ENCODE results near the gene SMIM22. TPM values are rescaled to one million over a fixed set of nuclear protein-coding genes. Genes with fewer than 3 reads are reported as not detected.

Gene SMIM22
- total and polyA plus RNA-seq, 2 donors (not counting 3 experiments of a cell fraction or from before 2014, with no cell fraction given): not detected

GRCh38 chr16:4777339-4778049, 17.7 kb upstream of the SMIM22 start:
- TF ChIP-seq JUN (IDR thresholded peaks at IDR 0.05; ENCODE audit: borderline replicate concordance, insufficient read depth, insufficient read length, low read depth): no peak
- TF ChIP-seq POLR2AphosphoS5 (IDR thresholded peaks at IDR 0.05; ENCODE audit: insufficient read depth, low read depth, low read length): no peak
- no peak for TF ChIP-seq POLR2A (IDR thresholded peaks at IDR 0.05; ENCODE audit: low read depth, low read length)
- no peaks in the 10 kb centered on the region for H3K9me3 ChIP-seq (replicated peaks; ENCODE audit: control insufficient read depth, insufficient read depth, low read length)
- DNase-seq (ENCODE audit: low read depth, low spot score): no peak
- dilution Hi-C loops (cut with MboI; ENCODE audit: extremely low pct_ligation_motif_present, low sequenced_read_pairs): no loop called here
- no peaks in the 10 kb centered on the region for H3K4me1 ChIP-seq (ENCODE audit: control insufficient read depth, extremely low read depth, insufficient read depth, low read length)
- no peak overlapping the region for H3K4me2 ChIP-seq (ENCODE audit: insufficient read depth, low read length)
- H3K79me2 ChIP-seq (ENCODE audit: control insufficient read depth, insufficient read depth, low read length): no peaks in the 10 kb centered on the region
- H3K27me3 ChIP-seq (ENCODE audit: control insufficient read depth in 2 of 2, insufficient read depth in 2 of 2, low read length in 2 of 2): no peaks in the 10 kb centered on the region
- POLR2A ChIA-PET: no interaction called here
- no peak overlapping the region for H3K27ac ChIP-seq (ENCODE audit: insufficient read depth, low read depth, low read length)
- no TSS peak for BruUV-seq (replicated peaks)
- no peak overlapping the region for H3K9ac ChIP-seq (replicated peaks; ENCODE audit: extremely low read depth, insufficient read depth, low read length)
- no peak overlapping the region for H2AFZ ChIP-seq (ENCODE audit: low read depth, low read length)
- CTCF ChIA-PET: no interaction called here
- H4K20me1 ChIP-seq (replicated peaks; ENCODE audit: control insufficient read depth, extremely low read depth, insufficient read depth, low read length): no peaks in the 10 kb centered on the region
- H3K4me3 ChIP-seq (replicated peaks in 1 of 3; ENCODE audit: insufficient read depth in 1 of 3, low read depth in 1 of 3, low read length in 3 of 3): no peak overlapping the region
- intact Hi-C loops (cut with micrococcal nuclease): no loop called here
- H3K9me1 ChIP-seq (replicated peaks; ENCODE audit: control insufficient read depth, extremely low read depth, insufficient read depth, low read length): no peaks in the 10 kb centered on the region
- no peak for FAIRE-seq
- no peaks in the 10 kb centered on the region for H3K36me3 ChIP-seq (ENCODE audit: control insufficient read depth in 2 of 2, extremely low read depth in 1 of 2, insufficient read depth in 2 of 2, low read length in 2 of 2)

DNA sequence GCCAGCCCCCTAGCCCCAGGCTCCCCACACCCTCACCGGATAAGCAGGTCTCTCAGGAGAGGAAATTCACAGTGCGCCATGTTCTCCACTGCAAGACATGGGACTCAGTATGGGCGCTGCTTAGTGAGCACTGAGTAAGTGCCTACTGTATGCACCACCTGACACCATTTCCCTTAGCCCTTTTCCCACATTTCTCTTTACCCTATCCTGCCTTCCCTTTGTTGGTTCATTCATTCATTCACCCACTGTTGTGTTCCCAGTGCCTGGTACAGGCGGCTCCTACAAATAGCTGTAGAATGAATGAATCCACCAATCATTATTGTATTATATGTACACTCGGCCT, 17.1 kb upstream of the SMIM22 start:
- Histone ChIP-seq H4K20me1 (replicated peaks; ENCODE audit: control insufficient read depth, extremely low read depth, insufficient read depth, low read length) (no peaks in the 10 kb centered on the region), H3K79me2 (ENCODE audit: control insufficient read depth, insufficient read depth, low read length) (no peaks in the 10 kb centered on the region), H3K4me3 (replicated peaks in 1 of 3; ENCODE audit: insufficient read depth in 1 of 3, low read depth in 1 of 3, low read length in 3 of 3) (no peak overlapping the region), H3K27me3 (ENCODE audit: control insufficient read depth in 2 of 2, insufficient read depth in 2 of 2, low read length in 2 of 2) (no peaks in the 10 kb centered on the region), H2AFZ (ENCODE audit: low read depth, low read length) (no peak overlapping the region), H3K4me1 (ENCODE audit: control insufficient read depth, extremely low read depth, insufficient read depth, low read length) (no peaks in the 10 kb centered on the region), H3K4me2 (ENCODE audit: insufficient read depth, low read length) (no peak overlapping the region), H3K9me3 (replicated peaks; ENCODE audit: control insufficient read depth, insufficient read depth, low read length) (no peaks in the 10 kb centered on the region), H3K27ac (ENCODE audit: insufficient read depth, low read depth, low read length) (no peak overlapping the region), H3K36me3 (ENCODE audit: control insufficient read depth in 2 of 2, extremely low read depth in 1 of 2, insufficient read depth in 2 of 2, low read length in 2 of 2) (no peaks in the 10 kb centered on the region), H3K9ac (replicated peaks; ENCODE audit: extremely low read depth, insufficient read depth, low read length) (no peak overlapping the region), H3K9me1 (replicated peaks; ENCODE audit: control insufficient read depth, extremely low read depth, insufficient read depth, low read length) (no peaks in the 10 kb centered on the region)
- POLR2A ChIA-PET: no interaction called here
- dilution Hi-C loops (cut with MboI; ENCODE audit: extremely low pct_ligation_motif_present, low sequenced_read_pairs) (no loop called here), intact Hi-C loops (cut with micrococcal nuclease) (no loop called here)
- TF ChIP-seq, protein P1, sequence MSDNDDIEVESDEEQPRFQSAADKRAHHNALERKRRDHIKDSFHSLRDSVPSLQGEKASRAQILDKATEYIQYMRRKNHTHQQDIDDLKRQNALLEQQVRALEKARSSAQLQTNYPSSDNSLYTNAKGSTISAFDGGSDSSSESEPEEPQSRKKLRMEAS (IDR thresholded peaks at IDR 0.05; ENCODE audit: insufficient read depth, insufficient read length): no peak
- TF ChIP-seq POLR2AphosphoS5 (IDR thresholded peaks at IDR 0.05; ENCODE audit: insufficient read depth, low read depth, low read length) (no peak), EZH2 (IDR thresholded peaks at IDR 0.05; ENCODE audit: borderline replicate concordance, low read depth, low read length, severe bottlenecking) (no peak), GATA2 (IDR thresholded peaks at IDR 0.05; ENCODE audit: insufficient read depth, insufficient read length, low read depth, low read length) (no peak), POLR2A (IDR thresholded peaks at IDR 0.05; ENCODE audit: low read depth, low read length) (no peak), MYC (IDR thresholded peaks at IDR 0.05; ENCODE audit: low read depth, low read length) (no peak)
- BruUV-seq (replicated peaks): no TSS peak
- CTCF ChIA-PET: no interaction called here
- DNase-seq (ENCODE audit: low read depth, low spot score): no peak
- no peak for FAIRE-seq

Data from endothelial cell of umbilical vein (primary cell).